Caco-2 (cell line): Measurements from ENCODE around the gene ATXN1. TPM values are rescaled to one million over a fixed set of nuclear protein-coding genes. Genes with fewer than 3 reads are reported as not detected.

ENCODE experiments used
- BruUV-seq: library from RNA; stranded (reverse); fragments of 400-500 nt; replicated peaks from 2 replicates; lab custom pipeline; 2021; lab: Mats Ljungman, UMichigan
- CTCF ChIA-PET: fragments of 300-600 bp; sonication (Branson Sonifier 250); formaldehyde crosslinking; loops from one replicate; lab custom pipeline; 2022; ENCODE audit warnings: antibody characterized with exemption; lab: Charles Lee
- POLR2A ChIA-PET: fragments of 300-600 bp; sonication (Branson Sonifier 250); formaldehyde crosslinking; loops from one replicate; lab custom pipeline; 2022; ENCODE audit warnings: antibody characterized with exemption; lab: Charles Lee
- DNase-seq, 2 experiments: peaks; one replicate each; pipeline versions ENCODE4 v3.0.0 to v3.0.0-alpha.2; 2020 to 2022
- H3K27me3 ChIP-seq: replicated peaks from 2 replicates; pipeline ENCODE4 v1.6.0; 2011; ENCODE audit warnings: low read length; ENCODE audit not compliant: control insufficient read depth, insufficient read depth
- H3K36me3 ChIP-seq: 2 replicates; pipeline ENCODE4 v1.5.1; 2011; ENCODE audit warnings: low read length; ENCODE audit not compliant: control insufficient read depth, insufficient read depth
- H3K4me1 ChIP-seq: fragments of 250-450 bp; sonication (Bioruptor Pico); 2 replicates; pipeline ENCODE4 v1.5.1; 2020; ENCODE audit warnings: mild to moderate bottlenecking
- H3K4me3 ChIP-seq: 2 replicates; pipeline ENCODE4 v1.5.1; 2011; ENCODE audit warnings: low read depth, mild to moderate bottlenecking, control low read depth, low read length
- H3K9me3 ChIP-seq: fragments of 250-450 bp; sonication (Bioruptor Pico); 2 replicates; pipeline ENCODE4 v1.5.1; 2020; ENCODE audit warnings: mild to moderate bottlenecking, moderate library complexity
- H3K27ac Mint-ChIP-seq: one replicate; pipeline ENCODE4 v1.8.0; 2022; ENCODE audit warnings: mixed read lengths; ENCODE audit not compliant: unreplicated experiment
- H3K27me3 Mint-ChIP-seq: one replicate; pipeline ENCODE4 v1.8.0; 2022; ENCODE audit warnings: mixed read lengths; ENCODE audit not compliant: insufficient read depth, unreplicated experiment
- H3K36me3 Mint-ChIP-seq: one replicate; pipeline ENCODE4 v1.8.0; 2022; ENCODE audit warnings: mild to moderate bottlenecking, mixed read lengths; ENCODE audit not compliant: insufficient read depth, unreplicated experiment
- H3K4me1 Mint-ChIP-seq: one replicate; pipeline ENCODE4 v1.8.0; 2022; ENCODE audit warnings: low read depth, mixed read lengths; ENCODE audit not compliant: unreplicated experiment
- H3K4me3 Mint-ChIP-seq: one replicate; pipeline ENCODE4 v1.8.0; 2022; ENCODE audit warnings: mild to moderate bottlenecking, moderate library complexity, mixed read lengths; ENCODE audit not compliant: unreplicated experiment
- H3K9me3 Mint-ChIP-seq: one replicate; pipeline ENCODE4 v1.8.0; 2022; ENCODE audit warnings: mixed read lengths; ENCODE audit not compliant: unreplicated experiment
- CTCF ChIP-seq, 2 experiments: fragments of 200-600 bp in 1 of 2; IDR thresholded peaks; 1 replicate in 1 of 2; 2 replicates in 1 of 2; pipeline versions ENCODE4 v1.5.1 to v1.8.0; 2011 to 2022; ENCODE audit warnings: antibody characterized with exemption in 1 of 2, control low read depth in 1 of 2, inconsistent platforms in 1 of 2, low read depth in 1 of 2, low read length in 1 of 2, mild to moderate bottlenecking in 1 of 2, moderate library complexity in 1 of 2; ENCODE audit not compliant: insufficient read depth in 1 of 2, severe bottlenecking in 1 of 2, unreplicated experiment in 1 of 2
- intact Hi-C: fragments of 100-400 bp; cut with micrococcal nuclease; formaldehyde crosslinking; loops from one replicate; pipeline ENCODE4 v1.10.0; 2022; ENCODE audit not compliant: unreplicated experiment
- total RNA-seq: library from RNA; stranded (reverse); gene quantifications from 2 replicates; pipeline ENCODE4 v1.2.3, GENCODE V29; 2022

Gene ATXN1
- total RNA-seq, 1 experiment from 2014 or later: 14.2 TPM

- CTCF ChIA-PET: no interaction called here
- DNase-seq: no peak
- Mint-ChIP-seq H3K4me3 (no peak overlapping the region), H3K36me3 (no peaks in the 10 kb centered on the region), H3K27me3 (no peaks in the 10 kb centered on the region), H3K27ac (no peak overlapping the region), H3K9me3 (no peaks in the 10 kb centered on the region), H3K4me1 (peaks cover 5% of the 10 kb centered on the region)
- POLR2A ChIA-PET: no interaction called here
- Histone ChIP-seq H3K27me3 (no peaks in the 10 kb centered on the region), H3K9me3 (no peaks in the 10 kb centered on the region), H3K4me3 (no peak overlapping the region), H3K36me3 (no peaks in the 10 kb centered on the region), H3K4me1 (no peaks in the 10 kb centered on the region; the same call in 1 of the 2 replicates)
- TF ChIP-seq CTCF (IDR thresholded peaks at IDR 0.05; ENCODE audit: insufficient read depth in 1 of 2, low read depth in 1 of 2, low read length in 1 of 2, severe bottlenecking in 1 of 2, unreplicated experiment in 1 of 2): no peak
- no TSS peak for BruUV-seq
- intact Hi-C loops: no loop called here
Measured at GRCh38 chr6:16412982-16413381, 348.3 kb downstream of the ATXN1 start.

- H3K4me3 Mint-ChIP-seq: no peak overlapping the region
- no peaks in the 10 kb centered on the region for H3K27me3 ChIP-seq
- no peak overlapping the region for H3K27ac Mint-ChIP-seq
- no peaks in the 10 kb centered on the region for H3K27me3 Mint-ChIP-seq
- no peaks in the 10 kb centered on the region for H3K9me3 Mint-ChIP-seq
- intact Hi-C loops: no loop called here
- no peaks in the 10 kb centered on the region; the same call in 1 of the 2 replicates for H3K4me1 ChIP-seq
- no TSS peak for BruUV-seq
- no peak for TF ChIP-seq CTCF (IDR thresholded peaks at IDR 0.05; ENCODE audit: insufficient read depth in 1 of 2, low read depth in 1 of 2, low read length in 1 of 2, severe bottlenecking in 1 of 2, unreplicated experiment in 1 of 2)
- H3K4me1 Mint-ChIP-seq: peaks cover 5% of the 10 kb centered on the region
- H3K9me3 ChIP-seq: no peaks in the 10 kb centered on the region
- H3K36me3 ChIP-seq: no peaks in the 10 kb centered on the region
- ChIA-PET CTCF (no interaction called here), POLR2A (no interaction called here)
- DNase-seq: no peak
- no peak overlapping the region for H3K4me3 ChIP-seq
- H3K36me3 Mint-ChIP-seq: no peaks in the 10 kb centered on the region
Measured at GRCh38 chr6:16412171-16412570, 349.1 kb downstream of the ATXN1 start.

GRCh38 chr6:16409531-16410441 is 351.5 kb downstream of the ATXN1 start:
- H3K9me3 ChIP-seq: no peaks in the 10 kb centered on the region
- peak; percentile 76 to 79 for TF ChIP-seq CTCF (IDR thresholded peaks at IDR 0.05; ENCODE audit: insufficient read depth in 1 of 2, low read depth in 1 of 2, low read length in 1 of 2, severe bottlenecking in 1 of 2, unreplicated experiment in 1 of 2)
- no peaks in the 10 kb centered on the region; the same call in 1 of the 2 replicates for H3K4me1 ChIP-seq
- H3K4me1 Mint-ChIP-seq: peaks cover 5% of the 10 kb centered on the region
- no peak overlapping the region for H3K4me3 ChIP-seq
- no peak overlapping the region for H3K27ac Mint-ChIP-seq
- no peaks in the 10 kb centered on the region for H3K36me3 ChIP-seq
- no peak overlapping the region for H3K4me3 Mint-ChIP-seq
- CTCF ChIA-PET: interaction anchor here (0.8 to 2.3 kb wide), 2 partner anchors 78 to 321 kb away, joined by 5 to 8 read pairs; no protein-coding TSS in a partner anchor
- intact Hi-C loops: loop anchor here (1.0 kb wide), 1 partner anchor 77 kb away; no protein-coding TSS in a partner anchor
- POLR2A ChIA-PET: no interaction called here
- no peaks in the 10 kb centered on the region for H3K27me3 ChIP-seq
- no peaks in the 10 kb centered on the region for H3K36me3 Mint-ChIP-seq
- no TSS peak for BruUV-seq
- no peaks in the 10 kb centered on the region for H3K9me3 Mint-ChIP-seq
- H3K27me3 Mint-ChIP-seq: no peaks in the 10 kb centered on the region
- peak in 1 of 2 experiments; percentile 53 for DNase-seq
